Activated naive CD4-positive, alpha-beta T cell treated with anti-CD3 and anti-CD28 coated beads, Interleukin-2, amount 50 U/mL, for 24 hours (primary cell): ENCODE data around the gene ZNF622.

ENCODE experiments used
- H3K27ac Mint-ChIP-seq: one replicate; pipeline ENCODE4 v1.8.0; 2021; ENCODE audit warnings: mild to moderate bottlenecking, mixed read lengths
- H3K27me3 Mint-ChIP-seq: one replicate; pipeline ENCODE4 v1.8.0; 2021; ENCODE audit warnings: mixed read lengths
- H3K36me3 Mint-ChIP-seq: one replicate; pipeline ENCODE4 v1.8.0; 2021; ENCODE audit warnings: mixed read lengths
- H3K4me1 Mint-ChIP-seq: one replicate; pipeline ENCODE4 v1.8.0; 2021; ENCODE audit warnings: mixed read lengths
- H3K4me3 Mint-ChIP-seq: one replicate; pipeline ENCODE4 v1.8.0; 2021; ENCODE audit warnings: mild to moderate bottlenecking, mixed read lengths
- H3K9me3 Mint-ChIP-seq: one replicate; pipeline ENCODE4 v1.8.0; 2021; ENCODE audit warnings: mixed read lengths

Gene ZNF622

GRCh38 chr5:16417398-16418074, 48.1 kb downstream of the ZNF622 start:
- peaks cover 13% of the 10 kb centered on the region for H3K27me3 Mint-ChIP-seq
- H3K9me3 Mint-ChIP-seq, result no peaks in the 10 kb centered on the region
- H3K36me3 Mint-ChIP-seq, result no peaks in the 10 kb centered on the region
- H3K4me1 Mint-ChIP-seq, result no peaks in the 10 kb centered on the region
- H3K4me3 Mint-ChIP-seq, result no peak overlapping the region
- no peak overlapping the region for H3K27ac Mint-ChIP-seq

- no peak overlapping the region for H3K27ac Mint-ChIP-seq
- H3K4me1 Mint-ChIP-seq, result no peaks in the 10 kb centered on the region
- H3K4me3 Mint-ChIP-seq, result no peak overlapping the region
- no peaks in the 10 kb centered on the region for H3K36me3 Mint-ChIP-seq
- H3K27me3 Mint-ChIP-seq, result peaks cover 3% of the 10 kb centered on the region
- no peaks in the 10 kb centered on the region for H3K9me3 Mint-ChIP-seq
Measured at GRCh38 chr5:16414861-16415260, 50.7 kb downstream of the ZNF622 start.

- H3K36me3 Mint-ChIP-seq, result no peaks in the 10 kb centered on the region
- no peaks in the 10 kb centered on the region for H3K4me1 Mint-ChIP-seq
- H3K27me3 Mint-ChIP-seq, result peaks cover 2% of the 10 kb centered on the region
- H3K4me3 Mint-ChIP-seq, result no peak overlapping the region
- H3K27ac Mint-ChIP-seq, result no peak overlapping the region
- no peaks in the 10 kb centered on the region for H3K9me3 Mint-ChIP-seq
Measured at GRCh38 chr5:16413166-16413860, 52.3 kb downstream of the ZNF622 start.

GRCh38 chr5:16412556-16412955, 53.0 kb downstream of the ZNF622 start:
- no peak overlapping the region for H3K4me3 Mint-ChIP-seq

GRCh38 chr5:16411741-16412455, 53.7 kb downstream of the ZNF622 start:
- Mint-ChIP-seq H3K4me3 (no peak overlapping the region), H3K9me3 (no peaks in the 10 kb centered on the region), H3K27me3 (peaks cover 2% of the 10 kb centered on the region), H3K36me3 (no peaks in the 10 kb centered on the region), H3K27ac (no peak overlapping the region), H3K4me1 (no peaks in the 10 kb centered on the region)

More at GRCh38 chr5:16412556-16412955, 53.0 kb downstream of the ZNF622 start:
- Mint-ChIP-seq H3K4me1 (no peaks in the 10 kb centered on the region), H3K9me3 (no peaks in the 10 kb centered on the region), H3K27ac (no peak overlapping the region), H3K27me3 (peaks cover 2% of the 10 kb centered on the region), H3K36me3 (no peaks in the 10 kb centered on the region)

- Mint-ChIP-seq H3K9me3 (no peaks in the 10 kb centered on the region), H3K27me3 (peaks cover 2% of the 10 kb centered on the region), H3K36me3 (no peaks in the 10 kb centered on the region), H3K27ac (no peak overlapping the region), H3K4me3 (no peak overlapping the region), H3K4me1 (no peaks in the 10 kb centered on the region)
Measured at GRCh38 chr5:16411235-16411634, 54.4 kb downstream of the ZNF622 start.

GRCh38 chr5:16410338-16410737, 55.3 kb downstream of the ZNF622 start:
- H3K9me3 Mint-ChIP-seq, result no peaks in the 10 kb centered on the region
- no peak overlapping the region for H3K4me3 Mint-ChIP-seq
- no peak overlapping the region for H3K27ac Mint-ChIP-seq
- H3K4me1 Mint-ChIP-seq, result no peaks in the 10 kb centered on the region
- no peaks in the 10 kb centered on the region for H3K36me3 Mint-ChIP-seq
- peaks cover 2% of the 10 kb centered on the region for H3K27me3 Mint-ChIP-seq

GRCh38 chr5:16406630-16407029, 59.0 kb downstream of the ZNF622 start:
- peaks cover 2% of the 10 kb centered on the region for H3K9me3 Mint-ChIP-seq
- H3K4me3 Mint-ChIP-seq, result no peak overlapping the region
- H3K27me3 Mint-ChIP-seq, result peaks cover 2% of the 10 kb centered on the region
- no peak overlapping the region for H3K27ac Mint-ChIP-seq
- no peaks in the 10 kb centered on the region for H3K4me1 Mint-ChIP-seq
- no peaks in the 10 kb centered on the region for H3K36me3 Mint-ChIP-seq

GRCh38 chr5:16406023-16406422, 59.6 kb downstream of the ZNF622 start:
- no peaks in the 10 kb centered on the region for H3K36me3 Mint-ChIP-seq
- peaks cover 7% of the 10 kb centered on the region for H3K9me3 Mint-ChIP-seq
- H3K4me3 Mint-ChIP-seq, result no peak overlapping the region
- no peaks in the 10 kb centered on the region for H3K27me3 Mint-ChIP-seq
- no peak overlapping the region for H3K27ac Mint-ChIP-seq
- no peaks in the 10 kb centered on the region for H3K4me1 Mint-ChIP-seq
